Loucy (cell line): ENCODE results near the gene DYRK2.

ENCODE experiments used
- EZH2phosphoT487 ChIP-seq: fragments of 200-600 bp; IDR thresholded peaks from 2 replicates; pipeline ENCODE4 v1.6.1; 2018; ENCODE audit warnings: antibody characterized with exemption, mild to moderate bottlenecking, moderate library complexity, borderline replicate concordance
- TF ChIP-seq, protein P1 (sequence below): fragments of 200-600 bp; sonication (generic); conservative IDR thresholded peaks from 2 replicates; pipeline ENCODE4 v1.5.1; 2014; ENCODE audit warnings: mild to moderate bottlenecking, antibody characterized with exemption, low read length

DNA sequence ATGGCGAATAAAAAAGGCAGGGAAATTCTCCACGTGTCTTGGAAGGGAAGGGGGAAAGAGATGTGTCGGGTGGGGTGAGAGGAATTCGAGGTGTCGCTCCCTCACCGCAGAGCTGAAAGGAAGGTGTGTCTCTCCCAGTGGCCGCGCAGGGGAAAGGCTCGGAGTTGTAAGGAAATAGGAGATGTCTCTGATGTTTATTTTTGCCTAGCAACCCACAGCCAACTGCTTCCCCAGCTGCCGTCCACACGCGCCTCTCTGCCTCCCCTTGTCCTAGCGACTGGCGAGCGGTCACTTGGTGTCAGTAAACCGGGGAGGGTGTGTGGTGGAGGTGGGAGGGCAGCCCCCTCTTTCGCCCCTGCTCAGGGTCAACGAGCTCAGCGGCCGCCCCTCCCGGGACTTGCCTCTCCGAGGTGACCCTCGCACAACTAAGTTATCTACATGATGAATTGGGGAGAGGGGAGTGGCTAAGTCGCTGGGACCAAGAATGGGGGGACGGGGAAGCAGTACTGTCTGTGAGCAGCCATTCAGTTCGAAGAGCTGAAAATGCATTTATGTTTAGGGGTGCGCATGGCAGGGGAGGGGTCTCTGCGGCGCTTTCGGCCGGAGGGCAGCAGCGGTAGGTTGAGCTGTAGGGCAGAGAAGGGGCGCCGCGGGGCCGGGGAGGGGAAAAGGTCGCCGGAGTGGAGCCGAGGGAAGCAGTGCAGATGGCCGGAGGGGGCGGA, 585 bp upstream of the DYRK2 start:
- TF ChIP-seq, protein P1, sequence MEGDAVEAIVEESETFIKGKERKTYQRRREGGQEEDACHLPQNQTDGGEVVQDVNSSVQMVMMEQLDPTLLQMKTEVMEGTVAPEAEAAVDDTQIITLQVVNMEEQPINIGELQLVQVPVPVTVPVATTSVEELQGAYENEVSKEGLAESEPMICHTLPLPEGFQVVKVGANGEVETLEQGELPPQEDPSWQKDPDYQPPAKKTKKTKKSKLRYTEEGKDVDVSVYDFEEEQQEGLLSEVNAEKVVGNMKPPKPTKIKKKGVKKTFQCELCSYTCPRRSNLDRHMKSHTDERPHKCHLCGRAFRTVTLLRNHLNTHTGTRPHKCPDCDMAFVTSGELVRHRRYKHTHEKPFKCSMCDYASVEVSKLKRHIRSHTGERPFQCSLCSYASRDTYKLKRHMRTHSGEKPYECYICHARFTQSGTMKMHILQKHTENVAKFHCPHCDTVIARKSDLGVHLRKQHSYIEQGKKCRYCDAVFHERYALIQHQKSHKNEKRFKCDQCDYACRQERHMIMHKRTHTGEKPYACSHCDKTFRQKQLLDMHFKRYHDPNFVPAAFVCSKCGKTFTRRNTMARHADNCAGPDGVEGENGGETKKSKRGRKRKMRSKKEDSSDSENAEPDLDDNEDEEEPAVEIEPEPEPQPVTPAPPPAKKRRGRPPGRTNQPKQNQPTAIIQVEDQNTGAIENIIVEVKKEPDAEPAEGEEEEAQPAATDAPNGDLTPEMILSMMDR, result no peak
- TF ChIP-seq EZH2phosphoT487, result no peak
